NCI-H146 treated with DMSO at 0.1 percent for 48 hours (cell line): ENCODE results near the gene FRK.
A peak's percentile ranks its signal among the peaks of the same experiment; 100 is the strongest.
"Not testable (repeated sequence)": the region's sequence is repeated elsewhere in the genome, so short reads cannot be mapped to it uniquely, and the experiment has no call there.

ENCODE experiments used
- DNase-seq: peaks from one replicate; lab custom pipeline; 2025; ENCODE audit not compliant: unreplicated experiment; lab: John Stamatoyannopoulos, UW

Gene FRK

DNA sequence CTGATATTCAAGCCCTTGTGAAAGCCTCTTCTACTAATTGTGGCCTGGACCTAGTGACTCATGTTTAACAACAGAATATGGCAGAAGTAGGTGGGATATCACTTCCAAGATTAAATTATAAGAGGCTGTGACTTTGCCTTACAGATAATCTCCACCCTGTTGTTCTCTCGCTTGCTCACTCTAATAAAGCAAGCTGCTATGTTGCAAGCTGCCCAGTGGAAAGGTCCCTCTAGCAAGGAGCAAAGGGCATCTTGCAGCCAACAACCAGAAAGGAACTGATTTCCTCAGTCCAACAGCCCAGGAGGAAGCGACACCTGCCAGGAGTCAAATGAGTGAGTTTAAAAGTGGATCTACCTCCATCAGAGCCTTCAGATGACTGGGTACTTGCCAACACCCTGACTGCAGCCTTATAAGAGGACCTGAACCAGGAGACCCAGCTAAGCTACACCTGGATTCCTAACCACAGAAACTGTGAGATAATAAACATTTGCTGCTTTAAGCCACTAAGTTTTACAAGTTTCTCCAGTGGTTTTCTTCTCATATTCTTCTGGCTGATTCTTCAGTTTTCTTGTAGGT, 112.6 kb downstream of the FRK start:
- DNase-seq, result no peak

DNA sequence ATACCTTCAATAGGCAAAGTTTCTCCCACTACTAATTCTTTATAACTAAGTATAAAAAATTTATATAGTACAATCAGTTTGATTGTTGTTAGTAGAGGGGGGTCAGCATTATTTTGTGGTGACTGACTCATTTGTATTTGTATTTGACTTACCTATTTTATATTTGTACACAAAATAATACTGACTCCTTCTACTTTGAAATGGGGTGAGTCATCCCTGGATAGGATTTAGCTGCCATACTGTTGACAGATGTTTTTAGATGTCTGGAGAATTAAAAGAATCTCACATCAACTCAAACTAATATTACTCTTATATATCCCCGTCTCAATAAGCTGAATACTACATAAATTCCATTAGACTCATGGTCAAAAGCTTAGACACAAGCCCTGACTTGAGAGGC, 114.9 kb downstream of the FRK start:
- no peak for DNase-seq

DNA sequence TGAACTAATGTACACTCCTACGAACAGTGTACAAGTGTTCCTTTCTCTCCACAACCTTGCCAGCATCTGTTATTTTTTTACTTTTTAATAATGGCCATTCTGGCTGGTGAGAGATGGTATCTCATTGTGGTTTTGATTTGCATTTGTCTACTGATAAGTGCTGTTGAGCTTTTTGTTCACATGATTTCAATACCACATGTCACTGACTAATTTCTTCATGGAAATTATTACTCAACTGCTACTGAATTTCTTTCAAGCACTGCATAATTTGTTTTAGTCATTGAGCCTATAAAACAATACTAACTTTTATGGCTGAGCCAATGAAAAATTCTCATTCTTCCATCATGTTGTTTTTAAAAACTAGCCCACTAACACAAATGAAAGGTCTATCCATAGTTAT, 115.4 kb downstream of the FRK start:
- no peak for DNase-seq

DNA sequence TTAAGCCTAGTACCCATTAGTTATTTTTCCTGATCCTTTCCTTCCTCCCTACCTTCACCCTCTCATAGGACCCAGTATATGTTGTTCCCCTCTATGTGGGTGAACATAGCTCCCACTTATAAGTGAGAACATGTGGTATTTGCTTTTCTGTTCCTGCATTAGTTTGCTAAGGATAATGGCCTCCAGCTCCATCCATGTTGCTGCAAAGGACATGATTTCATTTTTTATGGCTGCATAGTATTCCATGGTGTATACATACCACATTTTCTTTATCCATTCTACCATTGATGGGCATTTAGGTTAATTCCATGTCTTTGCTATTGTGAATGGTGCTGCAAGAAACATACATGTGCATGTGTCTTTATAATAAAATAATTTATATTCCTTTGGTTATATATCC, 115.9 kb downstream of the FRK start:
- DNase-seq, result not testable (repeated sequence)

DNA sequence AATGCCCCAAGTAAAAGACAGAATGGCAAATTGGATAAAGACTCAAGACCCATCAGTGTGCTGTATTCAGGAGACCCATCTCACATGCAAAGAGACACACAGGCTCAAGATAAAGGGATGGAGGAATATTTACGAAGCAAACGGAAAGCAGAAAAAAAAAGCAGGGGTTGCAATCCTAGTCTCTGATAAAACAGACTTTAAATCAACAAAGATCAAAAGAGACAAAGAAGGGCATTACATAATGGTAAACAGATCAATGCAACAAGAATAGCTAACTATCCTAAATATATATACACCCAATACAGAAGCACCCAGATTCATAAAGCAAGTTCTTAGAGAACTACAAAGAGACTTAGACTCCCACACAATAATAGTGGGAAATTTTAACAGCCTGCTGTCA, 123.2 kb downstream of the FRK start:
- not testable (repeated sequence) for DNase-seq

DNA sequence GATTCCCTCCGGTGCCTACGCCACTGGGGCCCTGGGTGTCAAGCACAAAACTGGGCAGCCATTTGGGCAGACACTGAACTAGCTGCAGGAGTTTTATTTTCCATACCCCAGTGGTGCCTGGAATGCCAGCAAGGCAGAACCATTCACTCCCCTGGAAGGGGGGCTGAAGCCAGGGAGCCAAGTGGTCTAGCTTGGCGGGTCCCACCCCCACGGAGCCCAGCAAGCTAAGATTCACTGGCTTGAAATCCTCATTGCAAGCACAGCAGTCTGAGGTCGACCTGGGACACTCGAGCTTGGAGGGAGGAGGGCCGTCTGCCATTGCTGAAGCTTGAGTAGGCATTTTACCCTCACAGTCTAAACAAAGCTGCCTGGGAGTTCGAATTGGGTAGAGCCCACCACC, 125.3 kb downstream of the FRK start:
- no peak for DNase-seq

DNA sequence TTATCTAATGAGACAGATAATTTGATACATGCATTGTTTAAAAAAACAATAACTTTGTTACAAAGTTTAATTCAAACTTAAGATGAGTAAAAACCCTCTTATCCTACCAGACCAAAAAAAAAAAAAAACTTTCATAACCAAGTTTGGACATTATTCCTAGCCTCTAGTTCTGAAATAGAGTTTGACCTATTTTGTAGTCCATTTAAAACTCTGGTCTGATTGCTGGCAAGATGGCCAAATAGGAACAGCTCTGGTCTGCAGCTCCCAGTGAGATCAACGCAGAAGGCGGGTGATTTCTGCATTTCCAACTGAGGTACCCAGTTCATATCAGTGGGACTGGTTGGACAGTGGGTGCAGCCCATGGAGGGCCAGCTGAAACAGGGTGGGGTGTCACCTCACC, 125.9 kb downstream of the FRK start:
- no peak for DNase-seq

DNA sequence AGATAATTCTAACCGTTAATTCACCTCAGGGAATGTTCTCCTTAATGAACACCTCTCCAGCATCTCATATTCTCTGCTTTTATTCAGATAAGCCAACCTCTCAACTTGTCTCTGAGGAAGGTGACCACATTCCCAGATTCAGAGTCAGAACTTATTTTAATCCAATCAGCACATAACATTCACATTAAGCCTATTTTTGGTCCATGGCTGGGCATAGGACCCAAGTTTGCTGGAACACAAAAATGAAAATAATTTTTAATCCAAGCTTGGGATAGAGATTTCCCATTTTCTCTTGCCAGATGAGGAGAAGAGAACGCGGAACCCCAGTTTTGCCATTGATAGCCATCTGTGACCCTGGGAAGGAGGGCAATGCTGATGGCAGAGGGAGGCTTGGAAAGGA, 126.5 kb downstream of the FRK start:
- DNase-seq, result no peak

DNA sequence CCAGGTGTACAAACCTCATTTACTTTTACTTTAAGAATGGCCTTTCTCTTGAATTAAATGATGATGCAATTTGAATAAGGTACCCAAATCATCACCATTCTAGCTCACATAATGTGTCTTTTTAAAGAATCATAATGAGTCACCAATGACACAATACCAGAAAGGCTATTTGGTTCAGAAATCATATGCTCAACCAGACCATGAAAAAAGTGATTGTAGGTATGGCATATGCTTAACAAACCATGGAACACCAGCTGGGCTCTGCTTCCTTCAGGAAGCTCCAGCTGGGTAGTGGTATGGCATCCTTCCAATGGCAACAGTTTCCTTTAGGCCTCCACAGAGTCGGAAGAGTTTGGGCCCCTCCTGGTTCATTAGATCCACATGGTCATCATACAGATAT, 128.2 kb downstream of the FRK start:
- peak; percentile 71 for DNase-seq

DNA sequence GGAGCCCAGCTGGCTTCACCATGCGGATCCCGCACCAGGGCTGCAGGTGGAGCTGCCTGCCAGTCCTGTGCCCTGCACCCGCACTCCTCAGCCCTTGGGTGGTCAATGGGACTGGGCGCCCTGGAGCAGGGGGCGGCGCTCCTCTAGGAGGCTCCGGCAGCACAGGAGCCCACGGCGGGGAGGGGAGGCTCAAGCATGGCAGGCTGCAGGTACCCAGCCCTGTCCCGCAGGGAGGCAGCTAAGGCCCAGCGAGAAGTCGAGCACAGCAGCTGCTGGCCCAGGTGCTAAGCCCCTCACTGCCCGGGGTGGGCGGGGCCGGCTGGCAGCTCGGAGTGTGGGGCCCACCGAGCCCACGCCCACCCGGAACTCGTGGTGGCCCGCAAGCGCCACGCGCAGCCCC, 132.7 kb downstream of the FRK start:
- not testable (repeated sequence) for DNase-seq

DNA sequence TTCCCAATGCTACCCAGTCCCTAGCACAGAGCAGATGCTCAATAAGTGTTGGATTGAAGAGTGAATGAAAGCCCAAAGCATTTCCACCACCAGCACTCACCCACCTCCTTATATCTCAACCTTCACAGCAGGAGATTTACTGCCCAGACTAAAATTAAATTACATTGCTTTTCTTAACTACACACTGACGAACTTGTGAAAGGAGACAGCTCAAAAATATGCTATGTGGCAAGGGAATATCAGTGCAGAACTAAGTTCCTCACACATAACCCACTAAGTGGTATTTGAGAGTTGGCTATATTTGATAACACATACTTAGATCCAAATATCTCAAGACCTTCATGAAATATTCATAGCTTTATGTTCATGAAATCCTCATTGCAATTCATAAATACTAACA, 137.7 kb downstream of the FRK start:
- DNase-seq, result no peak

DNA sequence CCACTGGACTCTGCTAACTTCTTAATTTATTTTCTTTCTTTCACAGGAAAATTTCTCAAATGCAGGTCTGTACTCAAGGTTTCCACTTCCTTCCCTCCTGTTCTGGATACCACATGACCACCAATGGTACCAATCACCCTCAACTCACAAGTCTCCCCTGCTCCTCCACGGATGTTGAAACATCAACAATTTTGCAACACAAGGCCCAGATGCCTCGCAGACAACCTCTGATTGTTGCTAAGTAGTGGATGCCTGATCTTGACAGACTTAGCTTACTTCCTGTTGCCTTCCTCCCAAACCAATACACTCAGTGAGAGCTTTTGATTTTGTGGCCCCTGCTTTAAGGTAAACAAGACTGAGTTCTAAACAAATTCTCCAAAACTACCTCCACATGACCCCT, 146.6 kb downstream of the FRK start:
- DNase-seq, result no peak

DNA sequence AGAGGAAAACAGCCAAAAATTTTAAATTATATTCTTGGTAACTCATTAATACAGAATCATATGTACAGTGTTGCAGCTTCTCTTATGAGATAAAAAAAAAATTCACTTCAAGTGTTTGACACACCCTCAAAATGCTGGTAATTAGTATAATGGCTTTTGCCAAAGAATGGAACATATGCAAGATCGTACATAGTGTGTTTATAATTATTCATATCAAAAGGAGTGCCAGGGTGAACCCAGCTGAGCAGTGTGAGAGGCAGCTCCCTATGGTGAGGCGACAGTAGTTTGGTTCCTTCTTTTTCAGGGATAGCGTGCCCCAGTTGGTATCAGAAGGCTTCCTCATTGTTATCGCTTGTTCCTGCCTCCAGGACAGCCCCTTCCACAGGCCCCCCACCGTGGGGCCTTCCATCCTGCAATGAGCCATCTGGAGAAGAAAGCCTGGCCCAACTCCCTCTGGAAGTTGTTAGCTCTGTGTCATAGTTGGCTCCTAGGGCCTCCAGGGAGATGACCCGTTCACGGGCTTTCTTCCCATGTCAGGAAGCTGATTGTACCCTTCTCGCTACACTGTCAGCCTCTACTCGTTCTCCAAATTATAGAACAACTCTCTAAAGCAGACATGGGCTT, 150.7 kb downstream of the FRK start:
- no peak for DNase-seq

DNA sequence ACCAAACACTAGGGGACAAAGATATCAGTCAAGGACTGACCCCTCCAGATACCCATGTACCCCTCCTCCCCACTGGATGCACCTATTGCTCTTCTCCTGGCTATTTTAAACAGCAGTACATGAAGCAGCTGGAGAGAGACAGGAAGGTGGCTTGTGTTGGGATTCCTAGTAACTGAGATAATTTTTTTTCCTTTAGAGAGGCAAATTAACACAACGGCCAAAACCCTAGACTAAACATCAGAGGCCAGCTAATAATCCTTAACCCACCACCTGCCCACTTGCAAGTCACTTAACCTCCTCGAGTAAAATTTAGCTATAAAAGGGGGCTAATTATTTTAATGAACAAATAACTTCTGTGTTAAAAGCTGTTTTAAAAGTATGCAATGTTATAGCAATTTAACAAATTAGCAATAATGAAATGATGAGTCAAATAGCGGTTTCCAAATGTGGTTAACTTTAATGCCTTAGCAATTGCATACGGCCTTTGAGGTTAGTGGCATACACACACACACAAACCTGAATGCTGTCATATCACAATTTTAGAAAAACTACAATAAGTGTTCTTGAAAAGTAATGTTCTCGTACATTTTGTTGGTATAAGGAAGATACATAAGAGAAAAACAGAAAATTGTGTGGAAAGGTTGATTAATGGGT, 151.7 kb downstream of the FRK start:
- no peak for DNase-seq

DNA sequence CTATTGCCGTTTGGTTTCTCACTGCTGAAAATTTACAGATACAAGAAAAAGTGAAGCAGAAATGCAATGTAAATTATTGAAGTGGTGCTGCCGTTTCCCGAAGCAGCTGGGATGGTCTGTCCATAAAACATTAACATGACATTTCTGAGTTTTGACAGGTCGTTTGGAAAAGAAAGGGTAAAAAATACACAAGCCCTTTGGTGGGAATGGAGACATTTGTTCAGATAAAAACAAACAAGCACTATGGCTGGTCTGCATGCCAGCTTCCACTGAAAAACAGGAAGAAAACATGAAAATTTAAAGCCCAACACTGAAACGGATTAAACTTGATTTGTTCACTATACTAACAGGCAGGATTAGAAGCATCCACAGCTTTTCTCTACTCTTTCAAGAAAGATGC, 155.2 kb downstream of the FRK start:
- no peak for DNase-seq

DNA sequence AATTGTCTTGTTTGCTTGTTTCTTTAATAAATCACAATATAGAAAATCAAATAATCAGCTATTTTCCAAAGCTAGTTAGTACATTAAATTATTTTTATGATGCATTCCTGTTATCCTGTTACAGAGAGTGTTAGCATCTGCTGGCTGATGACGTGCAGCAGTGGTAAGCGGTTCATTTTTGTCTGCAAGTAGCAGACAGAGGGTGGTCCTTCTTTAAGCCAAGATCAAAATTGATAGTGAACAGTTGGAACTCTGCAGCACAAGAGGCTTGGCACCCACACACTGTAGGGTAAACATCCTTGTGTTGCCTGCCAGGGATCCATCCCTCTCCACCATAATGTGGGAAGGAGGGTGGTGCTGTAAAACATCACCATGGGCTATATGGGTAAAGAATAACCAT, 158.3 kb downstream of the FRK start:
- DNase-seq, result no peak

DNA sequence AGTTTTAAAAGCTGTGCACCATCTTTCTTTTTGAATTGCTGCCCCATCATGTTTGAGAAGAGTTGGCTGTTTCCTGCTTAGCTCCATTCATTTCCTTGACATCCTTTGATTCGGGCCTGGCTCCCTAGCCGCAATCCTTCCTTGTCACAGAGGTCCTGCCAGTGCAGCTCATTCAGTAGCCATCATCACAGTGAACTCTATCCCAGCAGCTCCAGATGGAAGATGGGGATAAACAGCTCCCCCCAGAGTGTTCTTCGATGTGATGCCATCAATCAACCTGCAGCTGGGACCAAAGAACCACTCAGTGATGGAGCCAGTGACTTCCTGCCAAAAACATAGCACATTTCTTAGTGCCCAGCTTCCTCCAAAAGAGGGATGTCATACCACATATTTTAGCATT, 158.8 kb downstream of the FRK start:
- DNase-seq, result no peak

DNA sequence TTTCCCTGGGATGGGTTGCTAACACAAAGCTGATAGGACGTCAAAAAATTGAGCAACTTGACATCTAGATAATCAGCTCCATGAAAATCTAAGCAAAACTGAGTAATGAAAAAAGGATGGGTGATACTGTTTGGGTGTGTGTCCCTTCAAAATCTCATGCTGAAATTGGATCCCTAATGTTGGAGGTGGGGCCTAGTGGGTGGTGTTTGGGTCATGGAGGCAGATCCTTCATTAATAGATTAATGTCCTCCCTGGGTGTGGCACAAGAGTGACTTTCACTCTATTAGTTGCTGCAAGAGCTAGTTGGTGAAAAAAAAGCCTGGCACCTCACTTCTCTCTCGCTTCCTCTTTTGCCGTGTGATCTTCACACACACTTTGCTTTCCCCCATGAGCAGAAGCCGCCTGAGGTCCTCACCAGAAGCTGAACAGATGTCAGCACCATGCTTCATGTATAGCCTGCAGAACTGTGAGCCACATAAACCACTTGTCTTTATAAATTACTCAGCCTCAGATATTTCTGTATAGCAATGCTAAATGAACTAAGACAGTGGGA, 160.9 kb downstream of the FRK start:
- no peak for DNase-seq

DNA sequence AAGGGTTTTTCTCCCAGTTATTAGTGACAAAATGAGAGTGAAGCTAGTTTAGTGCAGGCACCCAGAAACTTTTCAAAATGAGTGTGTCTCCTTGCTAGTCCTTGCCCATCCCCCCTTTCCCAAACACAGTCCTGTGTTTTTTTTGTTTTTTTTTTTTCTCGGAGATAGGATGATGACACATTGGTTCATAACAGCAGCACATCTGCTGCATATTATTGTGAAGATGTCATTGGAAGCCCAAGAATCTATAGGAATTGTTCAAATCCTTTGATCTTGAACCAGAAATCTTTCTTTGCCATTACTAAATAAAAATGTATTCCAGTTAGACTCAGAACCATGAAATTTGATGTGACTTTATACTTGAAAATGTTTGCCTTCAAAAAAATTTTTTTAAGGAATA, 162.4 kb downstream of the FRK start:
- DNase-seq, result no peak

DNA sequence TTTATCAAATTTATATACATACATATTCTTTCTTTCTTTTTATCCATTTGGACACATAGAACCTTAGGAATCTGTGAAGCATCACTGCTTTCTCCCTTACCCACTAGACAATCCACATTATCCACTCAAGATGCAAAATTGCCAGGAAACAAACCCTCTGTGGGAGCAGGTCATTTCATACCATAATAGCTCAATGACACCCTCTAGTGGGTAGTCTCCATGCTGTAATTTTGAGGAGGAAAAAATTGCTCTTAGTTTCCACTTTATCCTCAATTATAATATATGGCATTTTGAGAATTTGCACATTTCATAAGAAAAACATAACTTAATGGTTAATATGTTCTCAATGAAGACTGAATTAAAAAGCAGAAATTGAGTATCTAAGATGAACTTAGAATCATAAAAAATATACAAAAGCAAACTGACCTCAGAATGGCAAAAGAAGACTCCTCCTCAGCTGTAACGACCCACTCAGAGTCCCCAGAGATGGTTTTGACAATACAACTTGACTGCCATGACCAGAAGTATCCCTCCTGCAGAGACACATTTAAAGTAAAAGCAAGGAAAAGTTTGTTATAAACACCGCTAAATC, 164.1 kb downstream of the FRK start:
- peak; percentile 39 for DNase-seq

DNA sequence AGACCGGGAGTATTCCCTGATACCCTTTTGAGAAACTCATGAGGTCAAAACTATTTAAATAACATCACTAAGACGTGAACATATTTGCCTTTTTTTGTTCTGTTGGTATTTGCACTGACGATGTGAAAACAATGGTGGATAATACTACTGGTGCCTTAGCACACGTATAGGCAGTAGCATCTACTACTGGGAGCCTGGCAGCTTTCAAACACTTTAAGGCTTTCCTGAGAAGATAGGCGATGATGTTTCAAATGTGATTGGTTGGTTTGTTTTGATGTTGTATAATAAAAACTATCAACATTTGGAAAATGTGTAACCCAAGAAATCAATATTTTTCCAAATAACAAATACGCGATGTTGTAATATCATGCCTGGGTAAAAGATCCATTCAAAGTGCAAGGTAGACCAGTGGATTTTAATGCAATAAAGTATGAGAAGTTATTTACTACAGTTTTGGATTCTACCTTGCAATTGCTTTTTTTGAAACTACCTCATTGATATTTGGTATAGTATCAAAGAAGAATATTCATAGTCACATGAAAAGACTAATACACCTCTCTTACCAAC, 166.2 kb downstream of the FRK start:
- DNase-seq, result no peak

DNA sequence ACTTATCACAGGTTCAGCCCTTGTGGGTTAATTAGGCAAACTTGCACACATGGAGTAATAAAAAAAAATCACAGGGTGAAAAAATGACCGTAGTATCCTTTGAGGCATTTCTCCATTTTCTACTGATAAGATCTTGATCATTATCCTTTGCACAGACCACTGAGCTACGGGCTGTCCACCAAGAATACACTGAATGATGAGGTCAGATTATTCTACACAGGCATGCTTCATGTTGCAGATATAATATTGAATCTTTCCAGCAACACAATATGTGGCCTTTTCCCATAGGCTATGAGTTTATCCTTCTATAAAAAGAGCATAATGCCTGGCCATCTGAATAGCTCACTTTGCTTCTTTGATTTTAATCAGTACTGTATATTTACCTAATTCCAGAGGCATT, 168.9 kb downstream of the FRK start:
- DNase-seq, result no peak
